HUES64 (cell line): Measurements from ENCODE around the gene ST14.
"Not testable (repeated sequence)": the region's sequence is repeated elsewhere in the genome, so short reads cannot be mapped to it uniquely, and the experiment has no call there.

Source experiments
- H3K27ac ChIP-seq: 2 replicates; pipeline ENCODE4 v1.7.0; 2013; ENCODE audit warnings: low read depth, low read length, inconsistent platforms
- H3K27me3 ChIP-seq: 2 replicates; pipeline ENCODE4 v1.6.1; 2013; ENCODE audit warnings: mild to moderate bottlenecking, low read length; ENCODE audit not compliant: insufficient read depth
- H3K36me3 ChIP-seq: 2 replicates; pipeline ENCODE4 v1.6.1; 2013; ENCODE audit warnings: mild to moderate bottlenecking, low read length; ENCODE audit not compliant: insufficient read depth
- H3K4me1 ChIP-seq: 2 replicates; pipeline ENCODE4 v1.6.1; 2013; ENCODE audit warnings: mild to moderate bottlenecking, low read length, moderate library complexity; ENCODE audit not compliant: insufficient read depth
- H3K4me3 ChIP-seq: 2 replicates; pipeline ENCODE4 v1.5.1; 2013; ENCODE audit warnings: mild to moderate bottlenecking, low read length, moderate library complexity
- H3K9ac ChIP-seq: 2 replicates; pipeline ENCODE4 v1.6.1; 2013; ENCODE audit warnings: mild to moderate bottlenecking, low read depth, low read length
- H3K9me3 ChIP-seq: 2 replicates; pipeline ENCODE4 v1.6.1; 2013; ENCODE audit warnings: low read depth, low read length; ENCODE audit not compliant: insufficient read depth
- whole genome bisulfite sequencing: fragments of 150-250, 120-280 bp; methylation state at CpG from one replicate; pipeline ENCODE4 v1.1.7; 2013; ENCODE audit warnings: missing lambda C conversion rate; 5-methylcytosine and 5-hydroxymethylcytosine counted together

The ST14 gene

GRCh38 chr11:130246738-130247137 lies 87.2 kb downstream of the ST14 start:
- no peaks in the 10 kb centered on the region for H3K27me3 ChIP-seq
- H3K4me1 ChIP-seq = peaks cover 5% of the 10 kb centered on the region; the same call in 1 of the 2 replicates
- no peaks in the 10 kb centered on the region for H3K36me3 ChIP-seq
- no peak overlapping the region for H3K4me3 ChIP-seq
- 94% methylated on average over 3 of the region's 3 CpGs for WGBS
- H3K27ac ChIP-seq = no peak overlapping the region
- no peaks in the 10 kb centered on the region for H3K9me3 ChIP-seq
- H3K9ac ChIP-seq = no peak overlapping the region

GRCh38 chr11:130247319-130247718 lies 87.7 kb downstream of the ST14 start:
- Histone ChIP-seq H3K9me3 (no peaks in the 10 kb centered on the region), H3K4me1 (peaks cover 5% of the 10 kb centered on the region; the same call in 1 of the 2 replicates), H3K27me3 (no peaks in the 10 kb centered on the region), H3K4me3 (no peak overlapping the region), H3K9ac (no peak overlapping the region), H3K27ac (no peak overlapping the region), H3K36me3 (no peaks in the 10 kb centered on the region)
- 95% methylated on average over 2 of the region's 2 CpGs for WGBS

GRCh38 chr11:130249371-130249770 lies 89.8 kb downstream of the ST14 start:
- H3K4me3 ChIP-seq = no peak overlapping the region
- WGBS = 95% methylated on average over 5 of the region's 5 CpGs
- H3K36me3 ChIP-seq = no peaks in the 10 kb centered on the region
- H3K4me1 ChIP-seq = peaks cover 5% of the 10 kb centered on the region; the same call in 1 of the 2 replicates
- H3K9me3 ChIP-seq = no peaks in the 10 kb centered on the region
- no peak overlapping the region for H3K27ac ChIP-seq
- H3K27me3 ChIP-seq = no peaks in the 10 kb centered on the region
- no peak overlapping the region for H3K9ac ChIP-seq

- H3K27me3 ChIP-seq, H3K9me3 ChIP-seq, H3K27ac ChIP-seq, H3K9ac ChIP-seq, H3K36me3 ChIP-seq, H3K4me3 ChIP-seq, H3K4me1 ChIP-seq: not testable (repeated sequence)
- 86% methylated on average over 5 of the region's 5 CpGs for WGBS
Observed at GRCh38 chr11:130249929-130250328, 90.3 kb downstream of the ST14 start.

- H3K36me3 ChIP-seq, H3K9me3 ChIP-seq, H3K27ac ChIP-seq, H3K27me3 ChIP-seq, H3K4me1 ChIP-seq, H3K4me3 ChIP-seq, H3K9ac ChIP-seq: not testable (repeated sequence)
- WGBS = 100% methylated on average over 1 of the region's 1 CpG
Observed at GRCh38 chr11:130251763-130252162, 92.2 kb downstream of the ST14 start.
